OCI-LY3 (cell line): ENCODE results near the gene CAST.

Source experiments
- CTCF ChIP-seq: fragments of 200-600, 300-600 bp; sonication (generic); IDR thresholded peaks from 2 replicates; pipeline ENCODE4 v1.5.1; 2014; ENCODE audit warnings: antibody characterized with exemption, low read length, low read depth
- EZH2phosphoT487 ChIP-seq: fragments of 200-600 bp; shearing (Covaris generic); IDR thresholded peaks from 2 replicates; pipeline ENCODE4 v1.6.1; 2018; ENCODE audit warnings: antibody characterized with exemption, mixed run types, low read depth

- TF ChIP-seq CTCF (no peak), EZH2phosphoT487 (no peak)
These were observed 21.6 kb downstream of the CAST start for GRCh38 chr5:96683810-96684209.
